GM19438 (cell line): ENCODE measurements around the gene MED27.
"Not testable (repeated sequence)": the region's sequence is repeated elsewhere in the genome, so short reads cannot be mapped to it uniquely, and the experiment has no call there.

Experiments used
- ATAC-seq: cut with Tn5 transposase; IDR thresholded peaks from one replicate; pipeline ENCODE4 v1.9.1; 2021; ENCODE audit warnings: low read depth; ENCODE audit not compliant: unreplicated experiment

The MED27 gene

DNA sequence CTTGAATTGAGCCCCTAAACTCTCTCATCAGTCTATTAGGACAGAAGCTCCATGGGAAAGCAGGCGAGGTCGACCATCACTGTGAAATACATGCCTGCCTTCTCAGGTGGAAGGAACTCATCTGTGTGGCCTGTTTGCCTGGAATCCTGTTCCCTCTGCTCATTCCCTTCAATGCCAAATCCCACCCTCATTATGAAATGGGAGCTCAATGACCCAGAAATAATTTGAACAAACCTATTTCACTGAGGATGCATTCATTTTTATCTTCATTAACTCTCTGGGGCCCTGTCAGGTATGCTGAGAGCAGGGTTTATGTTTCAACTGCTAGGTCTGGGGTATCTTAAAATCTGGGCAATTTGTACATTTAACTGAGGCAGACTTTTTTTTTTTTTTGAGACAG lies 142.2 kb downstream of the MED27 start:
- ATAC-seq = no peak

DNA sequence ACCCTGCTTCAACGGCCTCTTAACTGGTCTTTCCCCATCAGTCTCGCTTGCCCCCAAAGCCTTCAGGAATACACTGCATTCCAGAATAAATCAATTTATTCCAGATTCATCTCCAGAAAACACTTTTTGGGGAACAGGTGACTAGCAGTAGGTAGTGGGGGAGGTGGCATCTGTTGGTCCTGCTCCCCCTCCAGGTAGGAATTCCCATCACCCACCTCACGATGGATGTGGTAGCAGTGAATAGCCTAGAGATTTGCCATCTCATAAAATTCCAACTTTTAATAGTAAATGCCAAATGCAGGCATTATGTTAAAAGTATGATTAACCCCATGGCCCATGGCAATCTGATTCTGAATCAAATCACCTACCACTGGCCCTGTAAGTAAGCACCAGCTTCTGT lies 142.7 kb downstream of the MED27 start:
- ATAC-seq = no peak

DNA sequence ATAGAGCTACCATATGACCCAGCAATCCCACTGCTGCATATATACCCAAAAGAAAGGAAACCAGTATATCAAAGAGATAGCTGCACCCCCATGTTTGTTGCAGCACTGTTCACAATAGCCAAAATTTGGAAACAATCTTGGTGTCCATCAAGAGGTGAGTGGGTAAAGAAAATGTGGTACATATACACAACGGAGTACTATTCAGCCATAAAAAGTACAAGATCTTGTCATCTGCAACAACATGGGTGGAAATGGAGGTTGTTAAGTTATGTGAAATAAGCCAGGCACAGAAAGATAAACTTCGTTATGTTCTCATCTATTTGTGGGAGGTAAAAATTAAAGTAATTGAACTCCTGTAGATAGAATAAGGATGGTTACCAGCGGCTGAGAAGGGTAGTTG lies 145.0 kb downstream of the MED27 start:
- ATAC-seq = no peak

DNA sequence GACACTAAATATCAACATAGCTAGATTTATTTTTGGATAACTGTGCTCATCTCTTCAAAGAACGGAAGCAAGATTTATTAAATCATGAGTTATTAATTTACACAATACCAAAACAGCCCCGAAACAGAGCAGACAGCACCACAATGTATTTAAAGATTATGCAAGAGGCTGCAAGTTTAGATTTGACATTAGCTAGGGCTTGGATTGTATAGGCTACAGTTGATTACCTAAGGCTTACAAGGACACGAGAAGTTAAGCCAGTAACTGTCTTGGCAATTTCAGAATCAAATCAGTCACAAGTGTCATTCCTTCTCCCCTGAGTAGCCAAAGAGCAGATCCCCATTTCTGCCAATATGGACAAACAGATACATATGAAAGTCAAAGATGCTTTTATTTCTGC lies 152.6 kb downstream of the MED27 start:
- ATAC-seq = no peak

DNA sequence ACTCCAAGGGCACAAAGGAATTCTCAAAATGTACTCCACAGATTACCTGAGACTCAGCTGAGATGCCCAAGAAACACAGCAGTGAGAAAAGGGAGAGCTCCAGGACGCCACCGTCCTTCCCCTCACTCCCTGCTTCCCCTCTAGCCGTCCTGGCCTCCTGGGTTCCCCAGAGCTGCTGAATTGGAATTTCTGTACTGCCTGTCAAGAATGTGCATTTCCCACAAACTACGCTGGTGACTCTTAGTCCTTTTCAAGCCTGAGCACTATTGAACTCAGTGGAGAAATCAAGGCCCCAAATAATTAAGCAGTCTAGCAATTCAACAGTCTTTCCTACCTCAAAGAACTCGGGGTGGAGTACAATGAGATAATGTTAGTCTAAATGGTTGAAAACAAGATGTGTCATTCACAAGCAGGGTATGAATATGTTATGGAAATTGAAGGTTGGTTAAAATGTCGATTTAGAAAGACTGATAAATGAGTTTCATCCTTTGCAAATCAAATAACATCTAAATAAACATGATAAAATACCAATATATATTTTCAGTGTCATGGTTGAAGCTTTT lies 153.2 kb downstream of the MED27 start:
- ATAC-seq = no peak

DNA sequence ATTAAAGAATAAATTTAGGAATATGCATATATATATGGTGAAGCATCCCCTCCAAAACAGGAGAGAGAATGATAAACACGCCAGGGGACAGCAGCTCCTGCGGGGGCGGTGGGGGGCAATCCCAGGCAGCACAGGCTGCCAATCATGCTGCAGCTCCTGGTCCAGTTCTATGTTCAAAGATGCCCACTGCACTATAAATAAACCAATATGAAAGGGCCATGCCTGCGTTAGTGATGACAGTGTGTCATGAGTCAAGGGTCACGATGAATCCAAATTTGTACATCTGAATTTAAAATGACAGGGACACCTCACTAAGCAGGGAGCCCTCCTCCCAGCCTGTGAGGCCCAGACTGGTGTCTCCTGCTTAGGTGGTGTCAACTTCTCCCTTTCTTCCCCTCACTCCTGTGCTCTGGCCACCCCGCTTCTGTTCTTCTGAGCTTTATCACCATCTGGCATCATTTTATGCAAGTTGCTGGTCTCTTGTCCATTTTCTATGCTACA lies 153.9 kb downstream of the MED27 start:
- ATAC-seq = no peak

DNA sequence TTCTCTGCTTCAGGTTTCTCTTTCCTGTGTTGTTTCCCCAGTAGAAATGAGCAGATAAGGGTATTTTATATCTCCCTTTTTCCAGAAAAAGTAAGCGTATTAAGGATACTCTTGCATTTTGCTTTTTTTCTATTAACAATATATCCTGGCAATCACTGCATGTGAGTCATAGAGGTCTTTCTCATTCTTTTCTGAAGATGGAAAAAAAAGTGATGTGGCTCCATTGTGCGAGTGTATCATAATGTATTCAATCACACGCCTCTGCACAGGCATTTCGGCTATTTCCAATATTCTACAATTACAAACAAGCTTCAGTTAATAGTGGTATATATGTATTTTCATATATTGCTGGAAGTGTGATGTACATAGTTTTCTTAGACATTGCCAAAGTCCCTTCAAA lies 155.9 kb downstream of the MED27 start:
- ATAC-seq = no peak

DNA sequence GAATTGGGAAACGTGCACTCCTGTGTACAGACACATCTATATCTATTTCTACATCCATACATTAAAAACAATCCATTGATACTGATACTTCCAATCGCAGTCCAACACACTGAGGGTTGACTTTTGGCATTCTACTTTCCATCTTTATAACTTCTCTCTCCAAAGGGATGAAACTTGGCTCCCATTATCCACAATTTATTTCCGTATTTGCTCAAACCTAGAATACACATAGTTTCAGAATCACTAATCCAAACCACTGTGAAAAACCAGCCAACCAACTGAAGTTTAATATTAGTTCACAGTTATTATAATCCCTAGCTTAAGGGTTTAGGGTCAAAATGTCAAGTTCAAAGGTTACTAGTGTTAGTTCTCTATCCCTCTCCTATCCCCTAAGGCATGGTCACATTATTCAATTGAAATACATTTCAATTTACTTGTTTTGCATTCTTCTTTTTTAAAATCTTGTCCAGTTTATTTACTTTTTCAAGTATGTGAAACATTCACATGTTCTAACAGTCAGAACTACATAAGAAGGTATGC lies 156.5 kb downstream of the MED27 start:
- ATAC-seq = no peak

DNA sequence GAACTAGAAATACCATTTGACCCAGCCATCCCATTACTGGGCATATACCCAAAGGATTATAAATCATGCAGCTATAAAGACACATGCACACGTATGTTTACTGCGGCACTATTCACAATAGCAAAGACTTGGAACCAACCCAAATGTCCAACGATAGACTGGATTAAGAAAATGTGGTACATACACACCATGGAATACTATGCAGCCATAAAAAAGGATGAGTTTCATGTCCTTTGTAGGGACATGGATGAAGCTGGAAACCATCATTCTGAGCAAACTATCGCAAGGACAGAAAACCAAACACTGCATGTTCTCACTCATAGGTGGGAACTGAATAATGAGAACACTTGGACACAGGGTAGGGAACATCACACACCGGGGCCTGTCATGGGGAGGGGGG lies 158.0 kb downstream of the MED27 start:
- ATAC-seq = not testable (repeated sequence)

DNA sequence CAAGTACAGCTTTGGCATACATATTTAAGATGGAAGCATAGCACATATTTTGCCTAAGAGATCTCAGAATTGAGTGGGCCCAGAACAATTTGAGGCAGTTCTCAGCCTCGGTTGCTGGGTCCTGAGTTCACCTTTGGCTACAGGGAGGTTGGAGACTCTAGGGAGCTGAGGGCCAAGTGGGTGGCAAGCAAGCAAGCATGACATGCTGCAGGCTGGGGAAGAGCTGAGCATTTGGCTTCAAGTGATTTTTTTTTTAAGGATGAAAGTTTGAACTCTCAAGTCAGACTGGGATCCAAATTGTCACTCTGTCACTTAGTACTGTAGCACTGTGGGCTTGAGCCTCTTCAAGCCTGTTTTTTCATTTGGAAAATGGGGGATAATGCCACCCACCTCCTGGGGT lies 160.5 kb downstream of the MED27 start:
- no peak for ATAC-seq

DNA sequence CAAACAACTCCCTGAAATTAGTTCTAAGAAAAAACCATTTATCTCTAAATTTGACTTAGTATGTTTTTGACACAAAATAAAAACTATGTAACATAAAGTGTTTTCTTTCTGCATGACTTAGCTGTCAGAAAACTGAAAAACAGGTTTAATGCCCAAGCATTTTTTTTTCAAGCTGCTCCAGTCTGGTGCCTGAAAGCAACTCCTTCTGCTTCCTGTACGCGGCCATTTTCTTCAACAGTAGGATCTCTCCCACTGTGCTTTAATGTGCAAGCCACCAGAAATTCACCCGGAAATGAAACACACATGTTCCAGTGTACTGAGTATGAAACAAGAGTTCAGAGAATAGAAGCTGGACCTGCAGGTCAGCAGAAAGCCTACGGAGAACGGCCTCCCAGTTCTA lies 161.2 kb downstream of the MED27 start:
- no peak for ATAC-seq

DNA sequence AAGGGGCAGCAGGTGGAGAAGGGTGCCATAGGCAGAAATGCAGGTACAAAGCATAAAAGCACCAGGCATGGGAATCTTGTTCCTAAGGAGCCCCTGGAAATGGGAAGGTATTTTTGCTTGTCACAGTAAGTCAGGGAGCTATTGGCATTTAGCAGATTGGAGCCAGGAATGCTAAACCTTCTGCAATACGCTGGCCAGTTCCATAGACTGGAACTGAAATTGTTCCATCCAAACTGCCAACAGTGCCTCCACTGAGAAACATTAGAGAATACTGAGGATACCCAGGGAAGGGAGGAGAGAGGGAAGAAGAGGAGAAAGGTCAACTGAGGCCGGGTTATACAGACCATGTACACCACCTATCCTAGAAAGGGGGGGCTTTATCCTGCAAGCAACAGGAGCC lies 162.7 kb downstream of the MED27 start:
- no peak for ATAC-seq

DNA sequence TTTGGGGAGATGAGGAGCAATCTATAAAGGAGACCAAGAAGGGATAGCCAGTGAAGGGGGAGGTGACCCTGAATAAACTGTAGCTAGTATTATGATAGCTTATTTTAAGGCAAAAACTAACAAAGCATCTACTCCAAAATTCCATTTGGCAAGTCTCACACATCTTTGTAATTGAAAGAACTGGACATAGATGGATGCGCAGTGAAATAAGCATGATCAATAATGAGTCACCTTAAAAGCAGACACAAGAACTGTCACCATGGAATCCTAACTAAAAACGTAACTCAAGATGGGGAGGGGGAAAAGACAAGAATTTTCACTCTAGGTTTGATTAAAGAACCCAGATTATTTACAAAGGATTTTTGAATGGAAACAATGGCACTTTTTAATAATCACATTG lies 164.5 kb downstream of the MED27 start:
- no peak for ATAC-seq

DNA sequence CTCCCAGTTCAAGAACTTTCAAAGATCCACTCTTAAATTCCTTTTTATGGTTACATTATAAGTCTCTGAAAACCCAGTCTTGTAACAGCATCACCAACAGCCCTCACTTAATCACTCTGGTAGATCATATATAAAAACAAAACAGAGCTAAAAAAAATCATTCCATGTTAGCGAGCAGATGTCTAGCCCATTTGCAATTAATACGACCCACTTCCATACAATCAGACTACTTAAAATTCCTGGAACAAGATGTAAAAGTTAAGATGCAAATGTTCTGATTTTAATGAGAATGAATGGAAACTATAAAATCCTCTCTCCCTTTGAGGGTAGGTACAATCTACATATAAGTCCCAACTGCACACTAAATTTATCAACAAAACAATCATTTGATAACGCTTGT lies 167.0 kb downstream of the MED27 start:
- ATAC-seq = no peak

DNA sequence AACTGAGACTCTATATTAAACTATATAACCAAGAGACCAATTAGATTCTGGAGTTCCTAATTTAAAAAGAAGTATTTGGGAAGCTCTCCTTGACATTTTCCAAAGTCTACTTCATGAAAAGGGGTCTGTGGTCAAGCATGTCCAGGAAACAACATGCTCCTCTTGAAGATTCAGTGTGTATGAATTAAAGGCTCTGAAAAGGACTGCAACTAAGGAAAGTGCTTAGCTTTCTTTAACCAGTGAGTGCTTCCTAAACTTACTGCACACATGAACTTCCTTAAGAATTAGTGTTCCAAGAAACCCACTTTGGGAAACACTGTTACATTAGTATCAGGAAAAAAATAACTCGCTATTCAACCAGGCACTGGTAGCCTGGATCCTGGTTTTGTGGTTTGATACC lies 167.6 kb downstream of the MED27 start:
- no peak for ATAC-seq

DNA sequence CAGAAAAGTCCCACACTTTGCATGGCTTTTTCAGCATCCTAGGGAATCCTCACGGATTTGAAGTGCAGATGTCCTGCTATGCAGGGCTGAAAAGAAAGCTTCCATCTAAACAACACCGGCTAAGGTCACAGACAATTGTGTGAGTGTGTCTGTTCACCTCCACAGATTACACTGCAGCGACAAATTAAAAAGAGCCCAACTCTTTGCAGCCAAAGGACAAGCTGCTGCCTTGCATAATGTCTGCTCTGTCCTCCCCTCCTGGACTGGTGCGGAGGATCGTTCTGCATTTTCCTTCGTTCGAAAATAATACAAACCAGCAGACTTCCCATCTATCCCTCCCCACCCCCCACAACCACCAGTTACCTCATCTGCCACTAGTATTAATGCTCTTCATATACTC lies 169.1 kb downstream of the MED27 start:
- ATAC-seq = no peak

DNA sequence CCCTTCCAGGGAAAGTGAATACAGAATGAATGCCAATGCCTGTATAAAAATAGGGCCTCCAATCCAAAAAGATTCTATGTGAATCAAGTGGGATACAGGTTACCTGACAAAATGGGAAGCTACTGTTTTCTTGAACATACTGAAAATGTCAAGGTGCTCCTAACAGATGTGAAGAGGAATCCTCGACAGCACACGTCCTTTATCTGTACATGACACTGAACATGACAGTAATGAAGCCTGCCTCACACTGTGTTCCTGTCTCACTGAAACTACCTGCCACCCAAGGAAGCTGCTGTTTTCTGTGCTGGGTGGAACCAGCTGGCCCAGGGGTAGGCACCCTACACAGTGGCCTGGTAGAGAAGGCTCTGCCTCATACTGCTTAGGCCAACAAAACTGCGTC lies 174.5 kb downstream of the MED27 start:
- no peak for ATAC-seq

DNA sequence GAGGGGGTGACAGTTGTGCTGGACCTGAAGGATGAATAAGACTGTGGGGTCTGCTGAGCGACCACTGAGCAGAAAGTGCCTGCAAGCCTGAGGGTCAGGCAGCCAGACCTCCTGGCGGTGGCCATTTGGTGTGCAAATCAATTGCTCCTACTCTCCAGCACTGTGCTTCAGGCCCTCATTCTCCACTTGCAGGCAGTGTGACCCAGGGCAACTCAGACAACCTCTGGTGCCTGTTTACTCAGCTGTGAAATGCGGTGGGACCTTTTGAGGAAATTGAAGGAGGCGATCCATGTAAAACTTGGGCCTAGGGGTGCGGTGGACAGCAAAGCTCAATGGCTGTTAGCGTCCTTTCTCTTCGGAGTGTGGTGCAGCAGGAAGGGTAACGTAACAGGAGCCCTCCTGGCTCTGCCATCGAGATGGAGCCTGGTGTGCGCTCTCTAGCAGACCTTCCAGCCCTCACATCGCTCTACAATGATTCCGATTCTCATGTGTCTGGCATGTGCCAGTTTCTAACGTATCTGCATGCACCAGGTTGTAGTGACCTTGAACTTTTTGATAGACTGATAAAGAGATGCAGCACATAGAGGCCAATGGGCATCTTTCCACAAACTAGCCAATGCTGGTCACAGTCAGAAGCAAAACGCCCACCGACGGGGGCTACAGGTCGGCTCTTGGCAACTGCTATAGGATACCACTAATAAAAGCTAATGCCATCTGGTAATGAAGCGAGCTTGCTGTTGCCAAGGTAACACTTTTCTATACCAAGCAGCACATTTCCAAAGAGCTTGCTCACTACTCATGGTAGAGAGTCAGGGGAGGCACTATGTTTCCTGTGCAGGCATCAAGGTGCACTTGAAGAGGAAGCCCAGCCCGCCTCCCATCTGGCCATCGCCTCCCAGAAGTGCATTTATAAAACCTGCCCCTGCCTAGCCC lies 180.1 kb downstream of the MED27 start:
- no peak for ATAC-seq

DNA sequence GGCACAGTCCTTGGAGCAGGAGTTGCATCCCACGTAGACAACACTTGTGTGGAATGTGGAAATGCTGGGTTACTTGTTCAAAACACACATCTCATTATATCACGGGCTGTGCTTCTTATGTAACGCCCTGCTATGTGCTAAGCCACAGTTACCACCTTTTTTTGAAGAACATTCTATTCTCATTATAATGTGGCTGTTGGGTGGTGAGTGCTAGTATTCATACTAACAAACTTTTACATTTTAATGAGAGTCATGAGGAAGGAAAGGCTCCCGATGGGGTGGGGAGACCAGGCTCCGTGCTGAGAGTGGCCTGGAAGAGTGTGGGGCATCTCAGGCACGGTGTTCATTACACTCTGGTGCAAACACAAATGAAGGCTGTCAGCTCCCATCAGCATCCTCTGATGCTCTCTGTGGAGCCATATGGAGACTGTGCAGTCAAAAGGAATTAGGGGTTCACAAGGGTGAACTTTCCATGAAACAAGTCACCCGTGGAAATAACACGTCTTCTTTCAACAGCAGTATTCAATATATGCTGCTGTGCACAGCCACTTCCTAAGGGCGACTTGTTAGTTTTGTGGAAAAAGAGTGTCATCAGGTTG lies 186.7 kb downstream of the MED27 start:
- no peak for ATAC-seq

DNA sequence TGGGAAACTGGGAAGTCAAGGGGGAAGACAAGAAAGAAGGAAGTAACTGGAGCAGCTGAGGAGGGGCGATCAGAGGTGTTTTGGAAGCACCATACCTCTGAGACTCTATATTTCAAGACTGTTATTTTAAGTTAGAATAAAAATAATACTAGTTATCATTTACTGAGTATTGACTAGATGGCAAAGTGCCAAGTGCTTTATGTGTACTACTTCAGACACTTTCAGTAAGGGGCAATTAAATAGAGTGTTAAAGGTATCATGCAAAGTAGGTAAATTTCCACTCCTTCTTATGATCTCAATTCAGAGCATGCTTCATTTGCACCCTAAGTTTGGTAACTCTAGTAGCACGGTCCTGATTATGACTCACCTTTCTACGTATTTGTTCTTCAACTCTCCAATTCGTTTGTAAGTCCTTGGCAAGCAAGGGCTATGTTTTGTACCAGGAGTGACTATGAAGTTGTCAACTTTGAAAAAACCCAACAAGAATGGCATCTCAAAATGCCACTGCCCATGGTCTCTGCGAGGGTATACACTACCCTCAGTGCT lies 187.4 kb downstream of the MED27 start:
- no peak for ATAC-seq

DNA sequence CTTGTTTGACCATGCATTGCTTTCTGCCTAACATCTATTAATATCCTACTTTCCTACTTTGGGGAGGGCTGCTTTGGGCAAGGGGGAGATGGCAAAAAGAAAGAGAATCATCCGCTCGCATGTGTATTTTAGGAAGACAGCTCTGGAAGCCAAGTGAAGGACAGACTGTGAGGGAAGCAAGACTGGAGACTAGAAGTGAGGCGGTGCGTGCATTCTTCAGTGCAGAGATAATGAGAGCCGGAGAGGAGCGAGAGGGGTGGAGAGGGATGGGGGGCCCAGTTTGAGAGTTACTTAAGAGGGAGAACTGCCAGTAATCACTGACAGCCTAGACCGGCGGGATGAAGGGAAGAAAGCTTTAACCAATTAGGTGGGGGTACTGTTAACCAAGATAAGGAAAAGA lies 188.1 kb downstream of the MED27 start:
- no peak for ATAC-seq
